Activated T-cell treated with anti-CD3 and anti-CD28 coated beads for 48 hours (primary cell): ENCODE data around the gene ESPNL.

Experiments
- DNase-seq: peaks from one replicate; pipeline ENCODE4 v3.0.0-alpha.2; 2020; ENCODE audit warnings: low read depth

ESPNL gene

DNA sequence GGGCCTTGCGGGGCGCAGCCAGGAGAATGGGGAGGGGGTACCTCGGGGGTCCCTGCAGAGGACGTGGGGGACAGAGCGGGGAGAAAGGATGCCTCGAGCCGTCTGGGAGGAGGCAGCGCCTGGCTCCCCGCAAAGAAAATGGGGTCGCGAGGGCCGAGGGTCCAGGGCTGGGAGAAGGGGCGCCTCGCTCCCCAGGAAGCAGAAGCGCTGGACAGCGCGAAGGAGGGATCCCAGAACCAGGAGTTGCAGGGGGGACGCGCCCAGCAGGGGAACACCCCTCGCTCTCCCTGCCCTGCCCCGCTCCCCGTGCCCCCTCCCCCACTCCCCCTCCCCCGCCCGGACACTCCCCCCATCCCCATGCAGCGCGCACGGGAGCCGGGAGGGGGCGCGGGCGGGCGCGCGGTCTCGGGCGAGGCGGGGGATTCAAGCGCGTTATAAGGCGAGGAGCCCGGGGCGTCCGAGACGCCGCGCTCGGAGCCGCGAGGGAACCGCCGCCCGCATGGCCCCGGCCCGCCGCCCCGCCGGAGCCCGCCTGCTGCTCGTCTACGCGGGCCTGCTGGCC lies 58.5 kb downstream of the ESPNL start, which contains the start of gene ERFE:
Gene ERFE, plus strand, starts transcription at position 462 of the 562 bp plus-strand sequence. Its CDS starts 38 bp downstream, at position 500.
- DNase-seq, result peak; percentile 63

DNA sequence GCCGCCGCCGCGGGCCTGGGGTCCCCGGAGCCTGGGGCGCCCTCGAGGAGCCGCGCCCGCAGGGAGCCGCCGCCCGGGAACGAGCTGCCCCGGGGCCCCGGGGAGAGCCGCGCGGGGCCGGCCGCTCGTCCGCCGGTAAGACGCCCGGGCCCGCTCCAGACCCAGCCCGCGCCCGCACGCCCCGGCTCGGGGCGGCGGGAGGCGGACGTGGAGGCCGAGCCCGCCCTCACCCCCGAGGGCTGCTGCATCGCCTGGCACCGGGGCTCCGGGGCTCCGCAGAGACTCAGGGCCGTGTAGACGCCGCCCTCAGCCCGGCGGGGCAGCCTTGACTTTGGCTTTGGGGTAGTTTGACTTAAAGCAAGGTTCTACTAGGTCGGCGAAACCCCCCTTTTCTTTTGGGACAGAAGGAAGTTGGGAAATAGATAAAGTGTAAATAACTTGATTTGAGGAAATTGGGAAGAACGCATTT lies 59.0 kb downstream of the ESPNL start:
- DNase-seq, result peak; percentile 19

DNA sequence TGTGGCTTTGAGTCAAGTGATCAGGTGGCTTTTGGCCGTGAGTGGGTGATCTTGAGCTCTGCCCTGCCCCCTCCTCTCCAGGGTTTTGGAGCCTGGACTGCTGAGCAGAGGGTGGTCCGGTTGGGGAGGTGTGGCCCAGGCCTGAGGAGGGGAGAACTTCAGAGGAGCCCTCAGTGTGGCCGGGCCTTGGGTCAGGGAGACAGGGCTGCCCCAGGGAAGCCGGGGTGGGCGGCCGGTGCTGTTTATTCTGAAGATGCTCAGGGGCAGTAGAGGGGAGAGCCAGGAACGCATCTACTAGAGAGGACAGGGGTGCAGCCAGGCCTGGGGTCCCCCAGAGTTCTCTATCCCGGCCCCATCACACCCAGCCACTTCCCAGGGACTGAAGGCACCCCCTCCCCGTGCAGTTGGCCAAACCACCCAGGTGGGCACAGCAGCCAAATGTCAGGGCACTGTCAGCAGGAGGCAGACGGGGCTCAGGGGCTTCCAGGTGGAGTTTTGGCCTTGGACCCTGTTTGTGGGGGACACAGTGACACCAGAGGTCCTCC lies 59.6 kb downstream of the ESPNL start:
- DNase-seq, result no peak

DNA sequence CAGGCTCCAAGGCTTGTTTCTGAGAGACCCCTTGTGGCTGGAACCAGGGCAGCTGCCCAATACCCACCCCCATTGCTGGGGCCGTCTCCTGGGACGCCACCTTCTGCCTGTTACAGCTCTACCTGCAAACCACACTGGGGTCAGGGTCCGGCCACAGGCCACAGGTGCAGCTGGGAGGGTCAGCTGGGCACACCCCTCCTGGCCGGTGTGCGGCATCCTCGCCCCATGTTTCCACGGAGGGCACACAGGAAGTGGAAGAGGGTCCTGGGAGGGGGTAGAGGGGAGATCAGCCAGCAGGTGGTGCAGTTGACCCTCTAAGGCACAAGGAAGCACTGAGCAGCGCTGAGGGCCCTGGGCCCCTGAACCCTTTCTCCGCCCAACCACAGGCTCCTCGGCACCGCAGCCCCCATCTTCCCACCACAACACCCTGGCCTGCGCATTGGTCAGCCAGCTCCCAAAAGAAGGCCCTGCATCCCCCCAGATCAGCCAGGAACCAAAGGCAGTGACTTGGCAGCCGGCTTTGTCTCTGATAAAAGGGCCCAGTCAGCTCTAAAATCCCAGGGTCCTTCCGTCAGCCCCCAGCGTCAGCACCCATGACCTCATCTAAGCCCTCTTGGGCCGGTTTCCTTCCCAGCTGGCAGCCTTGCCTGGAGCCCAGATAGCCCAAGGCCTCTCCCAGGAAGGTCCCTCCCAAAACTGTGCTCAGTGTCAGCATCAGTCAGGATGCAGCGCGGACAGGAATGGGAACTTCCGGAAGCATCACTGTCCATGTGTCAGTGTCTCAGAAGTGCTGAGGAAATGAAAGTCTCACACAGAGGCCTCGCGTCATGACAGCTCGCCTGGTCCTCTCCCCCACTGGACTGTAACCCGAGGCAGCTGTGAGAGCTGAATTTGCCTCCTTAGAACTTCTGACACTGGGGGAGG lies 60.3 kb downstream of the ESPNL start:
- DNase-seq, result no peak

DNA sequence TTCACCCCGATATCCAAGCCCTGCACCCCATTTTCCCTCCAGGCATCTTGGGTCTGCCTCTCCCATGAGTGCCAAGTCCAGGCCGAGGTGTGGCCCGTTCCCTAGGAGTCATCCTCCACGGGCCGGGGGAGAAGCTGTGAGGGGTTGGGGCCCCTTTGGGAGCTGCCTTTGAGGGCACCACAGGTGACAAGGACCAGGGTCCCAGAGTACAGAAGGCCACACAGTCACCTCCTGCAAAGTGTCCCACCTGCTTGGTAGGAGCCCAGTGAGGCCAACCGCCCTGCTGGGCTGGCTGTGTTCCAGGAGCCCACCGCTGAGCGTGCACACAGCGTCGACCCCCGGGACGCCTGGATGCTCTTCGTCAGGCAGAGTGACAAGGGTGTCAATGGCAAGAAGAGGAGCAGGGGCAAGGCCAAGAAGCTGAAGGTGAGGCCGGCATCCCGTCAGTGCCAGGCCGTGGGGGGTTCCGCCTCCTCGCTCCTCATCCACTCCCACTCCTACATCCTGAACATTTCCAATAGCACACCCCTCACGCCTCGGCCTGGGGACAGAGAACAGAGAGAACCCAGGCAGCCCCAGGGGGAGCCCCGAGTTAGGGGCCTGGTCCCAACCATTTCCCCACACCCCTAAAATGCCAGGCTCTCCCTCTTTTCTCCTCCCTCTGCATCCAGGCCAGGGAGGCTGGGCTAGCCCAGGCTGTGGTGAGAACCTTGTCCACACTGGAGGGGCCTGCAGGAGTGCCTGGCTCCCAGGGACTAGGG lies 61.3 kb downstream of the ESPNL start:
- no peak for DNase-seq

DNA sequence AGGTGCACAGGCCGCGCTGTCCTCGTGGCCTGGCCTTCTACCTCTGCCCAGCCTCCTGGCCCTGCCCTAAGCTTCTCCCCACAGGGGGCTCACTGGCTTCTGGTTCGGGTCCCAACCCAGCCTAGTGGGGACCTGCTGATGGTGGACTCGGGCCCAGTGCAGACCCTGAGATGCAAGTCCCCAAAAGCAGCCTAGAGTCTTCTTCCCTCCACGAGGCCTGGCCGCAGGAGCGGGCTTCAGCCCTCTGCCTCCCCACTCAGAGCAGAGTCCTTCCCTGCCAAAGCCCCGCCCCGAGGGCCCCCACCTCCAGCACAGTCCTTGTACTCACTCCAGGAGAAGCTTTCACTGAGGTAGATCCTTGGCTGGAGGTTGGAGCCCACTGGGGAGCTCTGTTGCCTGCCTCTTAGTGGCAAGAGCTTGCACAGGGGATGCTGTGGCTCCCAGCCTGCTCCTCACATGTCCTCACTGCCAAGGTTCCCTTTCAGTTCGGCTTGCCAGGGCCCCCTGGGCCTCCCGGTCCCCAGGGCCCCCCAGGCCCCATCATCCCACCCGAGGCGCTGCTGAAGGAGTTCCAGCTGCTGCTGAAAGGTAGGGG lies 62.2 kb downstream of the ESPNL start:
- DNase-seq, result no peak

DNA sequence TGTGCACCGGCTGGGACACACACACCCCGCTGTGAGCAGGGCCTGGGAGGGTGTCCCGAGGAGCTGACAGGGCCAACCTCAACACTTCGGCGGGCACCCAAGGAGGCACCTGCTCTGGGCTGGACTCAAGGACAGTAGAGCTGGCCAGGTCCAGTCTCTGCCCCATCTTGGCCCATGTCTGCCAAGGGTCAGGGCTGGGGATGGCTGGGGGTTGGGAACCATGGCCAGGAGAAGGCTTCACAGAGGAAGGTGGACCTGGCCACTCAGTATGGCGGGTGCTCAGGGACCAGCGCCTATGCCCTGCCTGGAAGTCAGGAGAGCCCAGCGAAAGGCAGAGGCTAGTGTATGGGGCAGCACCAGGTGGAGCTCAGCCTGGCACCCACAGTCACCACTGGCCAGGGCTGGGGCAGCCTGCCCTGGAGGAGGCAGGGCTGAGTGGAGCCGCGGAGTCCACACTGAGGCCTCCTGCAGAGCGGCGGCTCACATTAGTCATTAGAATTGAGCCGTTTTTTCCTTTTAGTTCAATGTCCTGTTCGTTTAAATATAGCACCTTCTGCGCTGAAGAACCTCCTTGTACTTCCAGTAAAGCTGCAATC lies 62.8 kb downstream of the ESPNL start:
- DNase-seq, result no peak

DNA sequence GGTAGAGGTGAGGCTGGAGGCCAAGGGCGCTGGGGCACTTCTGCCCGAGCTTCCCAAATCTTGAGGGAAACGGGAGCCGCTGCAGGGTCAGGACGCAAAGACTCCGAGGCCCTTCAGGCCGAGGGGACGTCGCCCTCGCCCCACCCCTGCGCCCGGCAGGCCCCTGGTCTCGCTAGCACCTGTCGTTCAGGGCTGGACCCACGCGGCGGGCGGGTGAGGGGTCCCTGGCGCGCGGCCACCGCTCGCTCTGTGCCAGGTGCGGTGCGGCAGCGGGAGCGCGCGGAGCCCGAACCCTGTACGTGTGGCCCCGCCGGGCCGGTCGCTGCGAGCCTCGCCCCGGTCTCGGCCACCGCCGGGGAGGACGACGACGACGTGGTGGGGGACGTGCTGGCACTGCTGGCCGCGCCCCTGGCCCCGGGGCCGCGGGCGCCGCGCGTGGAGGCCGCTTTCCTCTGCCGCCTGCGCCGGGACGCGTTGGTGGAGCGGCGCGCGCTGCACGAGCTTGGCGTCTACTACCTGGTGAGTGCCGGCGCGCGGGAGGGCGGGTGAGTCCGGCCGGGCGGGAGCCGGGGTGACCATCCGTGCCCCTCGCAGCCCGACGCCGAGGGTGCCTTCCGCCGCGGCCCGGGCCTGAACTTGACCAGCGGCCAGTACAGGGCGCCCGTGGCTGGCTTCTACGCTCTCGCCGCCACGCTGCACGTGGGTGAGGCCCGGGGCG lies 63.5 kb downstream of the ESPNL start:
- DNase-seq, result no peak

DNA sequence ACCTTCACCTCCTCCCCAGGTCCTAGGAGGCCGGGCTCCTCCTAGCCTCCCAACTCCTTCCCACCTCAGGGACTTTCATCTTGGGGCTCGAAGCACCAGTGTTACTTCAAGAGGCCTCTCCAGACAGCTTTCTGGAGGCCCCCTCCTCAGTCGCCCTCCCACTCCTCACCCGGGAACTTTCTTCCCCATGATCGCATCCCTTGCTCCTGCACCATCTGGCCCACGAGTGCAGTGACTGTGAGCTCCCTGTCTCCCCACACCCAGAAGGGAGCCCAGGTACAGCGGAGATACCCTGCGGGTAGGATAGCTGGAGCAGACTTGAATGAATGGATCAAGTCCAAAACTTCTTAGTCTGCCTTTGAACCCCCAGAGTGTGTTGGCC lies 64.8 kb downstream of the ESPNL start:
- no peak for DNase-seq

DNA sequence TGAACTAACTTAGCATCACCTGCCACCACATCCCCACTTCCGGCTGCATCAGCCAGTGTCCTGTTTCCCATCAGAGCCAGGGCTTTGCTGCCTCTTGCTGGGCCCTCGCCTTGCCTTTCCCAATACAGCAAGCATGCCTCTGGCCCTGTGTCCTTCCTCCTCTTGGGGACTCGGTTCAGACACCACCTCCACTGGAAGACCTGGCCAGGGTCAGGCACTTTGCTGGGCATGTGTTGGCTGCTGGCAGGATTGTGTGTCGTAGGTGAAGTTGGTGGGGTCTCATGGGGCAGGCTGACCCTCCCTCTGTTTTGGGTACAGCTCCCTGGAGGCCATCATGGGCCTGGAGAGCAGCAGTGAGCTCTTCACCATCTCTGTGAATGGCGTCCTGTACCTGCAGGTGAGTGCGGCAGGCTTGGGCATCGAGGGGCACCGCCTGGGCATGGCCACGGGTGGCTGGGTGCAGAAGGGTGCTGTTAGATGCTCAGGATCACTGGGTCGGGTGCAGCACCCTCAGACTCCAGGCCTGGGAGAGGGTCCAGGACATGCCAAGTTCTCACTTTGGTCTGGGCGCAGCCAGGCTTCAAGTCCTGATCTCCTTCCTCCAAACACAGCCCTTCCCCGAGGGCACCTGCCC lies 65.3 kb downstream of the ESPNL start:
- DNase-seq, result no peak

DNA sequence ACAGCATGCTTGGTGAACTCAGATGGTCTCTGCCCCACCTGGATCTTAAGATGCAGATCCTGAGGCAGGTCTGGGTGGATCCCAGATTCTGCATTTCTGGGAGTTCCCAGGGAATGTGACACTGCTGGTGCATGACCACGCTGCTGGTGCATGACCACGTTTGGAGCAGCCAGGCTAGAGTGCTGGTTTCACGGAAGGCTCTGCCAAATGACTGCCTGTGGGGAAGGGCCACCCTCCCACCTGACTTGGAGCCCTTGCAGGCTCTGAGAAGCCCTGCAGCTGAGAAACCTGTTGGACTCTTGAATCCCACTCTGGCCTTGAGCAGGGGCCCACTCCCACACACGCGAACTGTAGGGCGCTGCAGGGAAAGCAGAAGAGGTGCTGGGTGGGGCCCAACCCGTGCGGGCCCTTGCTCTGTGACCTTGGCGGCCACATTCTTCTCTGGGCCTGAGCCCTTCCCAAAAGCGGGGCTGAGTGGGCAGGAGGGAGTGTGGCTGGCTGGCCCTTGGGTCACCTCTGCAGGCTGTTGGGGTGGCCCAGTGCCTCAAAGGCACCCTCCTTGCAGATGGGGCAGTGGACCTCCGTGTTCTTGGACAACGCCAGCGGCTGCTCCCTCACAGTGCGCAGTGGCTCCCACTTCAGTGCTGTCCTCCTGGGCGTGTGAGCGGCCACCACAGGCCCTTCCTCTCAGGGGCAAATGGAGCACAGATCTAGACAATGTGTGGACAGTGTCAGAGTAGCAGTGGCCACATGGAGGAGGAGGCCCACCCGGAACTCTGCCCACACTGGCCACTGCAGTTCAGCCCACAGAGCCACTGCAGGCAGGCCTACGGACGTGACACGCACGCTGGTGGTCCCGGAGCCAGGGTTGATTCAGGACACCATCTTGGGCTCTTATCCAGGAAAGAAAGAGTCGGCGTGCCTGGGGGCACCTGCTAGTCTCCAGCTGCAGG lies 66.5 kb downstream of the ESPNL start:
- DNase-seq, result no peak

DNA sequence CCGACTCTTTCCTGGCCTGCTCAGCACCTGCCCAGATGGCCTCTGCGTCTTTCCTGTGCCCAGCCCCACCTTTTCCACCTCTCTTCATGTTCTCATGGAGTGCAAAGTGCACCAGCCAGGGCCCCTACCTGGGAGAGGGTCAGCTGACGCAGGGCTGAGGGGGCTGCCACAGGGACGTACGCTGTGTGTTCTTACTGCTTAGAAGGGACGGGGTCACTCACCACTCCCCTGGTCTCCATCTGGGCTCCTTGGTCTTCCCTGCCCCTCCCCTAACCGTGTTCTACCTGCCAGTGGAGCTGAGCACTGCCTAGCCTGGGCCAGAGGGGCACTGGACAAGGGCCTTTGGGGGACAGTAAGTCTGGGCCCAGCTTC lies 67.2 kb downstream of the ESPNL start:
- no peak for DNase-seq

DNA sequence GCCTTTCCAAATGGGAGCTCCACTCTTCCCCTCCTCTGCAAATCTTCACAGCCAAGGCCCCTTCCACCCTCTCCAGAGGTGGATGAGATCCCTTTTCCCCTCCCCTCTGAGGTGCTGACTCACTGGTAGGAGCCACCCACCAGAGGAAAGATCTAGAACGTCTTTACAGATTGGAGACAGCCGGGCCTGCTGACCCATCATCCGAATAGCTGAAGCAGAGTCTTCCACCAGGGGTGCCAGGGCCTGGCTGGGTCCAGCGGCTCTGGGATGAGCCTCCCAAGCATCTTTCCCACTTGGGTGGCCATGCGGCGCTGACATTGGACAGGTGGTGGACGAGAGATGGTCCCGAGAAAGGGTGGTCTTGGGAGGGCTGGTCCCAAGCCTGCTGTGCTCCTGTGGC lies 67.6 kb downstream of the ESPNL start:
- no peak for DNase-seq

DNA sequence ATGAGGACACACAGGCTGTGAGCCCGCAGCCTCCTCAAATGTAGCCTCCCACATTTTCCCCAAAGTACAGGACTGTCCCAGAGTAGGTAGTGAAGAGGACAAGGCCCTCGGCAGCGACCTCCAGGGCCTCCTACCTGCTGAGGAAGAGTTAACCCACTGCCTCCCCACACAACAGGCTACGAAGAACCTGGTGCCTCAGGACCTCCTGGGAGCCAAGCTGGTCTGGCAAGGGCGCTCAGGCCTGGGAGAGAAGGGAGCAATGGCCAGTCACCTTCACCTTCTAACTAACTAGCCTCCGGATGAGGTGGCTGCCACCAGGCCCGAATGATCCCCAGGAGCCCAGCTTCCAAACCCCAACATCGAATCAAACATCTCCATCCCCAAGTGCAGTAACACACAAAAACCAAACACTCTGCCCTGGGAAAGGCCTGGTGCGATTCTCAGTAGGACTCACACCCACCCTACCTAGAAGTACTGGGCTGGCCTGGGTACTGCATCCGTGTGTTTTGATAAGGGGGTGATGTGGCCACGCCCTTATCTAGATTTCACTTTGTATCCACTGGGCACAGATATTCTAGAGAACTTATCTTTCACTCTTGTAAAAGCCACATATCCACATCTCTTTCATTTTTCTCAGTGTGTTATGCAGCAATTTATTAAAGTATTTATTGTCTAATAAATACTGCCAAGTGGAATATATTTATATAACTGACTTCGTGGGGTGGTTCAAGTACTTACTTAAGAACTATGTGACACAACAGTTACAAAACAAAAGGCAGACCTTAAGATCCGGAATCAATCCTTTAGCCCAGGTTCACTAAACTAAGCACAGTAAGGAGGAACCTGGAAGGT lies 68.3 kb downstream of the ESPNL start:
- DNase-seq, result no peak

DNA sequence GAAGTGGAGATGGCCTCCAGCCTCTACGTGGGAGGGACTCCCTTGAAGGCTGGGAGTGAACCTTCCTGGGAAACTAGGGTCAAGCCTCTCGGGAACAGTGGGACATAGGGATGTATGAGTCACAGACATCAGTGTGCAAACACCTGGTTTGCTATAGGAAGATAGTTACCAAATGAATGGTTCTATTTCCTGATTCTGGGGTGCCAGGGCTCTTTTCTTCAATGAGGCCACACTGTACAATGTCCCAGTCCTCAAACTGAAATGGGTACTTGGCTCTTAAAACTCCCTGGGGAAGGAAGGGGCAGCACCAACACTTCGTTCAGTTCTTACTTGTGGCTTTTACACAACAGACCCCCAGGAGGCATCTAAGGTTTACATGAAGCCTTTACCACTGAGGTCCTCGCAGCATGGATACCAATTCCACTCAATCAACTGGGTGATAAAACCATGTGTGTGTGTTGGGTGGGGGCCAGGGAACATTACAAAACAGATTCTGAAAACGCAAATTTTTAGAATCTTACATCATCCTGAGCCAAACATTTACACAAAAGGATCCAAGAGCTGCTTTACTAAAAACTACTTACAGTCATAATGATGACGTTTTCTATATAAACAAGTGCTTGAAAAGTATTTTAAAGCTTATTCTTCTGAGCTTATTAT lies 69.0 kb downstream of the ESPNL start:
- no peak for DNase-seq

DNA sequence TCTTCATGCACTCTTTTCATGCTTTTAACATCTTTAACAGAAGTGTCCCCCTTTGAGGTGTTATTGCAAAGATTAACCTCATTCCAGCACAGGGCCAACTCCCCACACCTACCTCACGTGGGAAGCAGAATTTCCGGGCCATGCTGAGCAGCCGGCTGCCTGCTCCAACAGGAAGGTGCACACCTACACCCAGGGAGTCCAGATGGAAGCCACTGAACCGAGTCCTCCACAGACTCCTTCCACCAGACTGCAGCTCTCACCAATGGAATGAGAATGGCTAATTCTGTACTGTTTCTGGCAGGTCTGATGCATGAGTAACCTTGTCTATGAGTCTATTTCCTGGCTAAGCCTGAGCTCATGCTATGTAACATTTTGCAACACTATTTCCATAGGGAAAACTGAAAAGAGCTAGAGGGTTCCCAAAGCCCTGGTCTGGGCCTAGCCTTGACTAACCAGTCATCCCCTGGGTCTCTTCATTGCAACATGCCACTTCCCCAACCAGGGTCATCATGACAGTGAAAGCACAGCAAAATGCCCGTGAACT lies 69.6 kb downstream of the ESPNL start:
- DNase-seq, result no peak

DNA sequence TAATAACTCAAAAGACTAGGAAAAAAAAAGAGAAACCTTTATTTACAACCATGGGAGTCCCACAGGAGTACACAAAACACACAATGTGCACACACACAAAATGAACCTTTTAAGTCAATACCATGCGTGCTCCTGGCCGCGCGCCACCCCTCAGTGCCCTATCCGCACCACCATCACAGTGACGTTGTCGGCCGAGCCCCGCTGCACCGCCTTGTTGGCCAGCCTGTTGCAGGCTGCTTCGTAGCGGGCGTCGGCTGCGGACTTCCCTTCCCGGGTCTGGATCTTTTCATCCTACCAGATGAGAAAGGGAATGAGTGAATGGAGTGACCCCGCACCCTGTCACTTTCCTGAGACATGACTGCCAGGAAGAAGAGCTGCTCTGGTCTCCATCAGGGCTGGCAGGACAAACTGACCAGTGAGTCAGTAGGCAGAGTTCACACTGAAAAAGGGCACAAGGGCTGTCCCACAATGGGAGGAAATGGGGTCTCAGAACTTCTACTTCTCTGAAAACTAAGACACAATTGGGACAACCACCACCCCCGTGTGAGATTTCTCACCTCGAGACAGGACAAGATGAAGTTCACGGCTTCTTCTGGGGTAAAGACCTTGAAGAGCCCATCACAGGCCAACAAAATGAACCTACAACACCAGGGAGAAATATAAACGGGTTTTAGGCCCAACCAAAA lies 70.4 kb downstream of the ESPNL start:
- DNase-seq, result no peak
